ENCODE measurements around the gene HHATL. TPM values are rescaled to one million over a fixed set of nuclear protein-coding genes. Genes with fewer than 3 reads are reported as not detected.

HHATL gene
- total RNA-seq, 1 donor from 2014 or later = not detected

DNA sequence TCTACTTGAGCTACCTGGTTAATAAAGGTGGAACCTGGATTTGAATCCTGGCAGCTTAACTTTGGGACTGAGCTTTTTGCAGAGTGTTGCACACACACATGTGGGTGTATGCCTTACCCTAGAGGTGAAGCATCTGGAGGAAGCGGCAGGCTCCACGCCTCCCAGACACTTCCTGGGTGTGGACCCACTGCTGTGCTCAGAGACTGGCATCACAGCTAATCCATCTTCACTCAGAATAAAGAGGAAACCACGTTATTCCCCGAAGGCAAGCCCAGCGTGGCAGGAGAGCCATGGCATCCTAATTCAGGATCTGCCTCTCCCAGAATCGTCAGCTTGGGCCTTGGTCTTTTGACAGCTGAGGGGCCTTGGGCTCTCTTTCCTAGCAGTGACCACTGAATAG is 45.0 kb upstream of the HHATL start:
- Mint-ChIP-seq H3K9me3 (ENCODE audit: unreplicated experiment) (no peaks in the 10 kb centered on the region), H3K4me3 (ENCODE audit: unreplicated experiment) (no peak overlapping the region), H3K27ac (ENCODE audit: unreplicated experiment) (no peak overlapping the region), H3K4me1 (ENCODE audit: unreplicated experiment) (peaks cover 17% of the 10 kb centered on the region), H3K27me3 (ENCODE audit: unreplicated experiment) (no peaks in the 10 kb centered on the region), H3K36me3 (ENCODE audit: unreplicated experiment) (no peaks in the 10 kb centered on the region)
- TF ChIP-seq, protein P1, sequence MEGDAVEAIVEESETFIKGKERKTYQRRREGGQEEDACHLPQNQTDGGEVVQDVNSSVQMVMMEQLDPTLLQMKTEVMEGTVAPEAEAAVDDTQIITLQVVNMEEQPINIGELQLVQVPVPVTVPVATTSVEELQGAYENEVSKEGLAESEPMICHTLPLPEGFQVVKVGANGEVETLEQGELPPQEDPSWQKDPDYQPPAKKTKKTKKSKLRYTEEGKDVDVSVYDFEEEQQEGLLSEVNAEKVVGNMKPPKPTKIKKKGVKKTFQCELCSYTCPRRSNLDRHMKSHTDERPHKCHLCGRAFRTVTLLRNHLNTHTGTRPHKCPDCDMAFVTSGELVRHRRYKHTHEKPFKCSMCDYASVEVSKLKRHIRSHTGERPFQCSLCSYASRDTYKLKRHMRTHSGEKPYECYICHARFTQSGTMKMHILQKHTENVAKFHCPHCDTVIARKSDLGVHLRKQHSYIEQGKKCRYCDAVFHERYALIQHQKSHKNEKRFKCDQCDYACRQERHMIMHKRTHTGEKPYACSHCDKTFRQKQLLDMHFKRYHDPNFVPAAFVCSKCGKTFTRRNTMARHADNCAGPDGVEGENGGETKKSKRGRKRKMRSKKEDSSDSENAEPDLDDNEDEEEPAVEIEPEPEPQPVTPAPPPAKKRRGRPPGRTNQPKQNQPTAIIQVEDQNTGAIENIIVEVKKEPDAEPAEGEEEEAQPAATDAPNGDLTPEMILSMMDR (IDR thresholded peaks at IDR 0.05) = no peak
- DNase-seq (ENCODE audit: extremely low spot score, unreplicated experiment) = no peak

DNA sequence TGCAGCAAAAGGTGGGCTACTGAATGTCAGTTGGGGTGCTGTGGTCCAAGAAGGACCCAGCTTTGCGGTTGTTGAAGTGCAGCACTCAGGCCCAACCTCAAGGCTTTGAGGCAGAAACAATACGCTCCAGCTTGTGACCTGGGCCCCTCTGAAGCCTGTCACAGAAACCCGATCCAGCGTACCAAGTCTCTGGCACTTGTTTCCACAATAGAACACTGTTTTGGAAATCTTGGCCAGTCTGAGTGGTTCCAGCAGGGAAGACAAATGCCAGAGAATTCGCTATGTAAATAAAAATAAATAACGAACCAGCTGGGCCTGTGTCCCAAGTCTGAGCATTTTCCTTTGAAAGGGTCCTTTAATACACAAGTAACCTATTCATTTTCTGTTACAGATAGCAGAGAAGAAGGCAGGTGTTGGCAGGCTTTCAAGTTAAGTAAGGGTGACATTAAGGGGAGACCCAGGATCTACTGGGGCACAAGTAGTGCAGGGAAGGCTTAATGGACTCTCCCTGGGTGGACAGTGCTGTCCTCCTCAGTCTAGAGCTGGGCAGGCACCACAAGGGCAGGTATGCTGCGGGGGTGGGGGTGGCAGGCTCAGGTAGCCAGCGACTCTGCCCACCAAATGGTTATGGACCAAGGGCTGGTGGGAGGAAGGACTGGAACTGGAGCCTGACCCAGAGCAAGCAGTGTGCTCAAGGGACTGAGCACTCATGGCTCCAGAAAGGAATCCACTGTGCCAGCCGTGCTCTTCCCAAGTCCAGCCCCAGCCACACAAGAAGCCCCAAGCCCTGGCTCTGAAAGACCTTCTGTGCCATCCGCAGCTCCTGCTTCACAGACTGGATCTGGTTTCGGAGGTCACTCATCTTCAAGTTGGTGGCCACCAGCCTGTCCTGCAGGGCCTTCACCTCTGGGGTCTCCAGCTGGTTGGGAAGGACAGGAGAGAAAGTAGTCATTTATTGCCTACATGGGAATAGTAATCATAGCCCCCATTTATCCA is 44.2 kb upstream of the HHATL start:
- peaks cover 17% of the 10 kb centered on the region for H3K4me1 Mint-ChIP-seq (ENCODE audit: unreplicated experiment)
- DNase-seq (ENCODE audit: extremely low spot score, unreplicated experiment) = peak; percentile 44
- H3K4me3 Mint-ChIP-seq (ENCODE audit: unreplicated experiment) = no peak overlapping the region
- TF ChIP-seq, protein P1 (IDR thresholded peaks at IDR 0.05) = no peak
- no peaks in the 10 kb centered on the region for H3K27me3 Mint-ChIP-seq (ENCODE audit: unreplicated experiment)
- H3K27ac Mint-ChIP-seq (ENCODE audit: unreplicated experiment) = no peak overlapping the region
- no peaks in the 10 kb centered on the region for H3K9me3 Mint-ChIP-seq (ENCODE audit: unreplicated experiment)
- no peaks in the 10 kb centered on the region for H3K36me3 Mint-ChIP-seq (ENCODE audit: unreplicated experiment)

DNA sequence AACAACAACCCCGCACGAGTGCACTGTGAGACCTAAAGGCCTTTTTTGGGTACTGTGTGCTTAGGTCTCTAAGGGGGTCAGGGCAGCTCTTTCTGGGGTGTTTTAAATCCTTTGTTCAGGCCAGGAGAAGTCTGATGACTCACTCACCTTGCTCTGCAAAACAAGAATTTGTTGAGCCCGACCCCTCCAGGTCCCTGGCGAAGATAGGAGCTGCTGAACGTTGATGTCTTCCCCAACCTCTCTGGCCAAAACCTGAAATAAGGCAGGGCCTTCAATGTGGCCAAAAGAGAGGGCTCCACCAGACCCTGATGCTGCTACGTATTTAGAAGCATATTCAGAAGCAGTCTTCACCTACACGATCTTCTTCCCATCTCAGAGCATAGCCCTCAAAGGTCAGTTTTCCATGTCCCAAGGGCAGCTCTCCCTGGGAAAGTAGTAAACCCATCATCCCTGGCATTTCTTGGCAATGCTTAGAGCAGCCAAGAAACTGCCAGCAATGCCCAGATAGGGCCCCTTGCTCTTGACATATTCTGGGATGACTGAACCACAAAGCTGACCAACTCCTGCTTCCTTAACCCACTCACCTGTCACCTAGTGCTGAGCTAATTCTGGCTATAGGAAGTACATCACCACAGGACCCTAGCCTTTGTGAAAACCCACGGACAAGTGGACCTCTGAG is 43.3 kb upstream of the HHATL start:
- Mint-ChIP-seq H3K27me3 (ENCODE audit: unreplicated experiment) (no peaks in the 10 kb centered on the region), H3K4me3 (ENCODE audit: unreplicated experiment) (no peak overlapping the region), H3K9me3 (ENCODE audit: unreplicated experiment) (no peaks in the 10 kb centered on the region), H3K27ac (ENCODE audit: unreplicated experiment) (no peak overlapping the region), H3K36me3 (ENCODE audit: unreplicated experiment) (no peaks in the 10 kb centered on the region), H3K4me1 (ENCODE audit: unreplicated experiment) (peaks cover 17% of the 10 kb centered on the region)
- TF ChIP-seq, protein P1 (IDR thresholded peaks at IDR 0.05) = no peak
- DNase-seq (ENCODE audit: extremely low spot score, unreplicated experiment) = peak; percentile 51

DNA sequence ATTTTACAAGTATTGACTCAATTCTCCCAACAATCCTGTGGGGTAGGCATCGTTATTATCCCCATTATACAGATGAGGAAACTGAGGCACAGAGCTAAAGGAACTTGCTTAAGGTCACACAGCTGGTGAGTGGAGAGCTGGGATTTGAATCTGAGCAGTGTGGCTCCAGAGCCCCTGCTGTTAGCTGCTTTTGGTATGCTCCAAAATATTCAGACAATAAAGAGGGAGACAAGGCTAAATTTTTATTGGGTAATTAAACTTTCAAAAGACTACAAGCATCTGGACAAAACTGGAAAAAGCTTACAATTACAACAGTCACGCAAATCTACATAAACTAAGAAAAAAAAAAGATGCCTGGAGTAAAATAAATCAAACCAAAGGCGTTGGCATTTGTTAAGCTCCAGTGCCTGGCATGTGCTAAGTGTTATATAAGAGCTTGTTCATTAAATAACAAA is 42.7 kb upstream of the HHATL start:
- Mint-ChIP-seq H3K27ac (ENCODE audit: unreplicated experiment) (no peak overlapping the region), H3K4me3 (ENCODE audit: unreplicated experiment) (no peak overlapping the region), H3K36me3 (ENCODE audit: unreplicated experiment) (no peaks in the 10 kb centered on the region), H3K27me3 (ENCODE audit: unreplicated experiment) (no peaks in the 10 kb centered on the region), H3K9me3 (ENCODE audit: unreplicated experiment) (no peaks in the 10 kb centered on the region), H3K4me1 (ENCODE audit: unreplicated experiment) (peaks cover 17% of the 10 kb centered on the region)
- TF ChIP-seq, protein P1 (IDR thresholded peaks at IDR 0.05) = no peak
- no peak for DNase-seq (ENCODE audit: extremely low spot score, unreplicated experiment)

All from osteocyte (in vitro differentiated cells).